HG03432 (cell line): ENCODE results near the gene FTMT.
"Not testable (repeated sequence)": the region's sequence is repeated elsewhere in the genome, so short reads cannot be mapped to it uniquely, and the experiment has no call there.

Source experiments
- ATAC-seq: cut with Tn5 transposase; IDR thresholded peaks from one replicate; pipeline ENCODE4 v1.9.1; 2021; ENCODE audit warnings: mild to moderate bottlenecking, moderate library complexity; ENCODE audit not compliant: unreplicated experiment

FTMT gene

DNA sequence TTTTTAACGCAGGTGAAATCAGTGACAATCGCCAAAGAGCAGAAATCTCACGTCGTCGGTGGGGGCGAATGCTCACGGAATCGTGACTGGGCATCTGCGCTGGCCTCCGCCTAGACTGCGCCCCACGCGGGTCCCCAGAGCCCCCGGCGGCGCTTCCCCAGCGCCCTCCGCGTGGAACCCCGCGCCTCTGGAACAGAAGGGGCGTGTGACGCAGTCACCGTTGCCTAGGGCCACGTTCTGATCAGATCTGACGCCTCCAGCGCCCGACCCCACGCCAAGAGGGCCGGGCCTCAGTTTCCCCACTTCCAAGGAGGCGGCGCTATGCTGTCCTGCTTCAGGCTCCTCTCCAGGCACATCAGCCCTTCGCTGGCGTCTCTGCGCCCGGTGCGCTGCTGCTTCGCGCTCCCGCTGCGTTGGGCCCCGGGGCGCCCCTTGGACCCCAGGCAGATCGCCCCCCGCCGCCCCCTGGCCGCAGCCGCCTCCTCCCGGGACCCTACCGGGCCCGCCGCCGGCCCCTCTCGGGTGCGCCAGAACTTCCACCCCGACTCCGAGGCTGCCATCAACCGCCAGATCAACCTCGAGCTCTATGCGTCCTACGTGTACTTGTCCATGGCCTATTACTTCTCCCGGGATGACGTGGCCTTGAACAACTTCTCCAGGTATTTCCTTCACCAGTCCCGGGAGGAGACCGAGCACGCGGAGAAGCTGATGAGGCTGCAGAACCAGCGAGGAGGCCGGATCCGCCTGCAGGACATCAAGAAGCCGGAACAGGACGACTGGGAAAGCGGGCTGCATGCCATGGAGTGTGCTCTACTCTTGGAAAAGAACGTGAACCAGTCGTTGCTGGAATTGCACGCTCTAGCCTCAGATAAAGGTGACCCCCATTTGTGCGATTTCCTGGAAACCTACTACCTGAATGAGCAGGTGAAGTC lies at the start of gene FTMT:
TSS of gene FTMT (plus strand) at position 240 of the 932 bp plus-strand sequence. CDS start at position 322, 82 bp downstream.
- no peak for ATAC-seq

DNA sequence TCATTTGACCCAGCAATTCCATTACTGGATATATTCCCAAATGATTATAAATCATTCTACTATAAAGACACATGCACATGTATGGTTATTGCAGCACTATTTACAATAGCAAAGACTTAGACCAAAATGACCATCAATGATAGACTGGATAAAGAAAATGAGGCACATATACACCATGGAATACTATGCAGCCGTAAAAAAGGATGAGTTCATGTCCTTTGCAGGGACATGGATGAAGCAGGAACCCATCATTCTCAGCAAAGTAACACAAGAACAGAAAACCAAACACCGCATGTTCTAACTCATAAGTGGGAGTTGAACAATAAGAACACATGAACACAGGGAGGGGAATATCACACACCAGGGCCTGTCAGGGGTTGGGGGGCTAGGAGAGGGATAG lies 46.4 kb upstream of the FTMT start:
- not testable (repeated sequence) for ATAC-seq

DNA sequence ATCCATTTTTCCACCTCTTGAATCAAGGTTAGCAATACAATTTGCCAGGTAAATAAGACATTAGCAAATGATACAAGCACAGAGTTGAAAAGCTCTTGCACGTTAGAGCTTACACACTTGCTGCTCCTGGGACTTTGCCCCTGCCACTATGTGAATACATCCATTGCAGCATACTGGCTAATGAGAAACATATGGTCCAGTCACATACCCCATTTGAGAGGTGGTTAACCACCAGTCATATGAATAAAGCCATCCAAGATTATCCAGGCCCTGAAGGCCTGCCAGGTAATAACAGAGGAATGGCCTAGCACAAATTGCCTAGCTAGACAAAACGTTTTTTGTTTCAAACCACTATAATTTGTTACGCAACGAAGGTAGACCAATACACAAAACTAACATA lies 45.8 kb upstream of the FTMT start:
- ATAC-seq: no peak

DNA sequence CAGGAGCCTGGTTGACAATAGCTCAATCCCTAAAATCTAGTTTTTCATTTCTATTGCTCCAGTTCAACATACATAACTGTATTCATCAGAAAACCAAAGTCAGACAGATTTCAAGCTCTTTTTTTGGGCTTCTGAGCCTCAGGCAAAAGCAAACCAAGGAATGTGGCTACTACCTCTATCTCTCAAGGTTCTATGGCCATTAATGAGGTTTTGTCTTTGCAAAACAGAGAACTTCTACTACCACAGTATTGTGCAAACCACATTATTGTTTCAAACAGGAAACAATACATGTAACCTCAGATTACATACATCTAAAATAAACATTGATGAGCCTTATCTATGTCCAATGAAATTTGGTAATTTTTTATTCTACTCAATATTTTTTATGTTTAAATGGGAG lies 35.5 kb upstream of the FTMT start:
- no peak for ATAC-seq

DNA sequence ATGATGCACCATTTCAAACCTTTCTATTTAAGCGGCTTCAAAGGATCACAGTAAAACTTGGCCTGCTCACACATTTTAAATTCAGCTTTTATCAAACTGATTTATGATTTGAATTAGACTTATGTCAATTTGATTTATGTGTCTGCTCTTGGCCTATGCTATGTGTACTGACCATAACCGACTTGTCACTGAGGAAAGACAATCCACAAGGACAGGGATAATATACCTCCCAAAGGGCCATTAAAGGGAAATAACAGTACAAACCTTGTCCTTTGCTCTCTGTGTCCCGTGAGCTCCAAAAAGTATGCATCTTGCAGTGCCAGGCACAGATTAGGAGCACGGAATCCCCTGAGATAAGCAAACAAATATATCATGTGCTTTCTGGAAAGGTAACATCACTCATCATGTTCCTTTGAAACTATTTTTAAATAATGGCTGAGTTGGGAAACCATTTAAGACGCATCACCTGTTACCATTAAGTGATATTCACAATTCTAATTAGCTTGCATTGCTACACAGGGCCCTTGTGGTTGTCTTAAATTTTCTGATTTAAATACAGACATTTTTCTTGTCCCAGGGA lies 31.9 kb upstream of the FTMT start:
- no peak for ATAC-seq

DNA sequence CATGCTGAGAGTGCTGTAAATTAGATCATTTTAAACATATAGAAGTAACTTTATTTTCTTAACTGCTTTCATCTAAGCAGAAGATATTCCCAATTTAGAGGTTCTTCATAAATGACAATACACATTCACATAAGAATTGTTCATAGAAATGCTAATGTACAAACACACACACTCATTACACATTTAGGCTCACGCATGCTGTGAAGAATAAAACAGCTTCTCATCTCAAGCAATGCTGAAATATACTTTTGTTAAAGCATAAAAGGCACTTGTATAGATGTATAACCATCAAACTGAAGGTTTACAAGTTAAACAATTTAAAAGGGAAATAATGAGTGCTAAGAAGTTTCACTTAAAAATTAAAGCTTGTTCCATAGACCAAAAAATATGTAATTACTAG lies 18.1 kb upstream of the FTMT start:
- ATAC-seq: no peak

DNA sequence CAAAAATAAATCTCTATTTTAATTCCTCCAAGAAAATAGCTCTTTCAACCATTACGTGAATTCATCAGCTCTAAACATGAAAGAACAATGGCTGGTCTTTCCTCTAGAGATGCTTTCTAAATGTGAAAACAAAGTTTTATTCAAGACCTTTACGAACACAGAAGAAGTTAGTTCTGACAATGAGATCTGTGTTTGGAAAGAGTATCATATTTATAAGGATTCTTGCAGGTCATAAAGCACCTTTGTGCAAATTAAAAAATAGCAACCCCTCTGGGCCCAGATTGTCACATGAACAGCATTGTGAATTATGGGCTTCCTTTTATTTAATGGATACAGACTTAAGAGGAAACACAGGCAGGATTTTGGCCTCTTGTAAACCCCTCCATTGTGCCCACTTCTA lies 17.7 kb upstream of the FTMT start:
- no peak for ATAC-seq

DNA sequence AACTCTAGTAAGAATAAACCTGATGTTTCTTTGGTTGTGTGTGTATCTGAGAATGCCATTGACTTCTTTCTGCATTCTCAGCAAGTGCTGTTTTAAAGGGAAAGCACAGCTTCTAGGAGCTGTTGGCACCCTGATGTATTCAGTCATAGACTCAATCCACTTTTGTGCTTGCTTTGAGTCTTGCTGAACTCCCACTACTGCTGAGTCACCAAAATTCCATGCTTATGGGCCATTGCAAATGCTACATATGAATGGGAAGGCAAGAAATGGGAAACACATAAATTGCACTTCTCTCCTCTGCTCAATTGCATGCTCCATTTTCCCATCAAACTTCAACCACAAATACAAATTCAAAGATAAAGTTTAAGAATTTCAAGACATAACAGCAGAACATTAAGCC lies 9.8 kb upstream of the FTMT start:
- no peak for ATAC-seq

DNA sequence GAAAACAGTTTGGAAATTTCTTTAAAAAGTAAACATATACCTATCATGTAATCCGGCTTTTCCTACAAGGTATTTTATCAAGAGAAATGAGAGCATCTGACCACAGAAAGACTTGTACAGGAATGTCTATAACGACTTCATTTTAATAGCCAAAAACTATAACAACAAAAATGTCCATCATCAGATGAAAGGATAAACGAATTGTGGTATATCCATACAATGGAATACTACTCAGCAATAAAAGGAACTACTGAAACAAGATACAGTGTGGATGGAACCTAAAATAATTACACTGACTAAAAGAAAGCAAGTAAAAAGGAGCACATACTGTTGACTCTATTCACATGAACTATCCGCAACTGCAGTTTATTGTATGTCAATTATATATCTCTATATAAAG lies 1.4 kb upstream of the FTMT start:
- no peak for ATAC-seq

DNA sequence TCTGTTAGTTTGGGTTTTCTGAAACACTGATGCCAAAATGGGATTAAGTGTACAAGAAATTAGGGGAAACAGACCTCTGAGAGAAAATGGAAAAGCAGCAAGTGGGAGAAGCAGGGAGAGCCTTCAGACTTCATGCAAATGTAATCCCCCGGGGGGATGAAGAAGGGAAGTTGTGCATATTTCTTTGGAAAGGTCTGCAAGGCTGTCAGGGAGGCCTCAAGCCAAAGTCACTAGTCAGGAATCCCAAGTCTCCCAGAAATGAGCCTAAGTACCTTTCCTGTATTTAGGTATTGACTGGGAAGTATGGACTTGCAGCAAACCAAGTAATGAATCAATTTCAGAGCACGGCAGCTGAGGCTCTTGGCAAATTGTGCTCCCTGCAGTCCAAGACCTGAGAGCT lies 2.2 kb downstream of the FTMT start:
- no peak for ATAC-seq

DNA sequence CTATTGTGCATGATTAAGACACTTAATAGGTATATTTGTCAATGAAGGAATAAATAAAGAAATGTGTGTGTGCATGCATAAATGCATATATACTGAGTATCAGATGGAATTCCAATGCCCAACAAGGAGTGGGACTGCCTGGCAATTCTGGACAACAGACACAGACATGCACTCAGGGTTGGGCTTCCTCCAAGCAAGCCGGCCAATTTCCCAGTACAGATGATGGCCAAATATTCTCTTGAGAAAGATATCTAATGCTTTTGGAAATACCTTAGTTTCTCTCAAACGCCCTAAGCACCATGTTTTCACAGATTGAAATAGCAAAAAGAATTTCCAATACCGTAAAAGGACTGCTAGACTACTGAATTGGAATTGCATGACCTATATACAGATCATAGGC lies 11.1 kb downstream of the FTMT start:
- ATAC-seq: no peak

DNA sequence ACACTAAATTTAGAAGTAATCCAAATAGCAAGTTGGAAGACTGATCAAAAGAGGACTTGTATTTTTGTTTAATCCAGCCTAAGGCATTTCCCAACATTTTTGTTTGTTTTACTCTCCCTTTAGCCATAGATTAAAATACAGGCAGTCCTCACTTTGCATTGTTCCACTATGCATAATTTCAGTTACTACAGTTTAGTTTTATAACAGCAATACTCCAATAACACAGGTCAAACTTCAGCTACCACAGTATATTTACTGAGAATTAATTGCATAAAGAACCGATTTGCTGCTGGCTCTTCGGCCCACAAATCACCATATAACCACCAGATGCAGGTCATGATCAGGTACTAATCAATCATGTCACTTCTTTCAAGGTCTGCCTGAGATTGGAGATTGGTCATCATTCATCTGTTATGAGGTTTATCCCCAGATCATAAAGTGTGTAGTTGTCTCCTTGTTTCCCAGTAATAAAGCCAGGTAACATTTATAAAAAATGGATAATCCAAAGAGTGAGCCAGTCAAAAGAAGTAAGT lies 12.1 kb downstream of the FTMT start:
- no peak for ATAC-seq

DNA sequence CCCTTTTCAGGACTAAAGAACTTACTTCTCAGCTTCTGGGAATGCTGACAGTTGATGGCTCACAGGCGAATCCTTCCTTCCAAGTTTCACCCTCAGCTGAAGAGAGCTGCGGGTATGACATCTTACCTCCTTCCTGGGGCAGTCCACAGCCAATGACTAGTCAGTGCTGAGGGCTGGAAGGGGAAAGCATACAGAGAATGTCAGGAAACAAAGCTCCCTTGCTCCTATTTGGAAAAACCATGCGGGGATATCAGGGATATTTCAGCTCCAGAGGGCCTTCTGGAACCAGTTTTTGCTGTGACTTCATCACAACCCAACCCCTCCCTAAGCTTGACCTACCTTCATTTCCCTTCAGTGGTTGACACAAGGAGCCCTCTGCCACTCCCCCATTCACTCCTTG lies 15.7 kb downstream of the FTMT start:
- ATAC-seq: no peak

DNA sequence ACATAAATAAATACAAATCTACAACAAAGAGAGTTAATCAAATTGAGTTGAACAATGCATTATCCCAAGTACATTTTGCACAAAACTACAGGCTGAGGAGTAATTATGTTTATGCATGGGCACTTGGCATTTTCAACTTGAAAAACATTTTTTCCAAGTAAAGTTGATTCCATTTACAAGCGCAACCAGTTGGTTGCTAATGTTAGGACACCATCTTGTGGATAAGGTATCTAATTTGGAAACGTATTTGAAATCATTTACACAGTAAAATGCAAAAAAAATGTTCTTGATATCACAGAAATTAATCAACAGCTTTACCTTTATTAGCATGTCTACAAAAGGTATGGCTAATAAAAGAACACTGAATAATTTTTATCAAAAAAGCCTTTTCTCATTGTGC lies 18.8 kb downstream of the FTMT start:
- no peak for ATAC-seq

DNA sequence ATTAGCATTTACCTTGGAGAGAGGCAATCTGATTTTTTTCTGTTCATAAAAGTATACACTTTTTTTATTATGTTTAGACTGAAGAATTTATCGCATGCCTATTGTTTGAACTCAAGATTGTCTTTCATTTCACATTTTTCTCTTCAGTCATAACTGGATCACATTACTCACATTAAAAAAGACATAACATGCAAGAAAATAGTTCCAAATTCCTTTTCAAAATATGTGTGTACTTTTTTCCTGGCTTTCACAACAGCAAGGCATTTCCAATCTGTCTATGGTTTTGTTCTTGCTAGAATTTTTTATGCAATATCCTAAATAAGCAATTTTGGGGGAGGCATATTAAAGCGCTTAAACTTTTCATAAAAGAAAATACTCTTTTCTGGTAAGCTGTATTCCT lies 21.2 kb downstream of the FTMT start:
- no peak for ATAC-seq

DNA sequence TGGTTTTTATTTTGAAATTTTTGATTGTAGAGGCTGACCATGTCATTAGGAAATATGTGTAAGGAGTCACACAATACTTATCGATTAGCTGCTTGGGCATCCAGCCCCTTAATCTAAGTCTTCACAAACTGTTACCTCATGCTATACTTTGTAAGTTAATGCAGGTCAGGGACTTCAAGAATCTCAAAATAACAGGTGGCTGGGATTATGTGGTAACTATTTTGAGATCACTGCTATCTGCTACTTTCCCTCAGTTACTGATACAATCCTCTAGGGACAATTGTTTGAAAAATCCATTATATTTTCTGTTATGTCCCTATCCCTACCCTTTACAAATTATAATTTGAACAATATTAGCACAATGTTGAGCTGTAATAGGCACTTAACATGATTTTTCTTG lies 21.7 kb downstream of the FTMT start:
- ATAC-seq: no peak

DNA sequence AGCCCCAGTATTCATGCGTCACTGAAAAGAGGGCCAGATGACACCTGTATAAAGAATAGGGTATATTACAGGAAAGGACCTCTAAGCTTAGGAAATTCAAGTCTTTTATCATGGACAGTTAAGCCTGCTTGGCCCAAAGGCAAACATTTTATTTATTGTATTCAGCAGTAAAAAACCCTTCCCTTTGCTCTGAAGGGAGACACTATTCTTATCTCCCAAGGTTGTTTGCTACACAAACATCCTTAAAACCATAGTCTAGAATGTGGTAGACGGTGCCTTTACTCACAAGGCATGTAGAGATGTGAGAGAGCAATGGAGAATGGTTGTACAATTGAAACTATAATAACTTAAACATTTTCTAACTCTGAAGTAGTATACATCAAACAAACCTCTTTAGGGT lies 33.9 kb downstream of the FTMT start:
- ATAC-seq: no peak

DNA sequence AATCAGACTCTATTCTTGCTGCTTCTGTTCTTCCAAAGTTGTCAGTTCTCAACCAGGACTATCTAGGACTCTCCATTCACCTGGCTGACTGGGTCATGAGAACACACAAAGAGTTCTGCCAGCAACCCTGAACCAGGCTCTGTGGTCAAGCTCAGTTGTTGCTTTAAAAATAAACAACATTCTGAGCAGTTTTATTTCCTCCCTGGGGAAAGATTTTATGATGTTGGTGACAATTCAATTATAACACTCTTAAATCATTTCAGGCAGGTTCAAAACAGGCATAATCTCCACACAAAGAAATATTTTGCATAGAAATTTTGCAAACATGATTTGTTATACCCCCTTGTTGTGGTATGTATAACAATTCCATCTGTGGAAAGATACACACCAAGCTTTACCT lies 36.0 kb downstream of the FTMT start:
- ATAC-seq: no peak

DNA sequence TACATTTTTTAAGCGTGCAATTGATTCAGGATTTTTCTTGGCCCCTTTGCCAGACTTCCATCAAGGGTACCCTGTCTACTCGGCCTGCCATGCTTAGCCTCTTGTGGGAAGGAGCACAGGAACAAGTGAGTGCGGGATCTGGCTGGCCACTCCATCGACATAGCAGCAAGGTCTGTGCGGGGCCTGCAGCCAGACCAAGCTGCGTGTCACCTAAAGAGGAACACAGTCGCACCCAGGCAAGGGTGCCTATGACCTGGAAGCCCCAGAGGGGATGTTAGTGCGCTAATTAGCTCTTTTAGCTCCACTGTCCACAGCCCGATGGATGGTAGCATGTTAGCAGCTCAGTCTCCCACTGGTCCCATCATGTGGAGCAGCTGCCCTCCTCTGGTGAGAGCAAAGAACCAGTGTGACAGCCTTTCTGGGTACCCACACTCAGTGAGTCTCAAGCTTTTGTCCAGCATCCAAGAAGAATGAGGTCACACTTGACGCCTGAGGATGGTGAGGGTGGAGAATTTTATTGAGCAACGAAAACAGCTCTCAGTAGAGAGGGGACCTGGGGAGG lies 38.7 kb downstream of the FTMT start:
- no peak for ATAC-seq

DNA sequence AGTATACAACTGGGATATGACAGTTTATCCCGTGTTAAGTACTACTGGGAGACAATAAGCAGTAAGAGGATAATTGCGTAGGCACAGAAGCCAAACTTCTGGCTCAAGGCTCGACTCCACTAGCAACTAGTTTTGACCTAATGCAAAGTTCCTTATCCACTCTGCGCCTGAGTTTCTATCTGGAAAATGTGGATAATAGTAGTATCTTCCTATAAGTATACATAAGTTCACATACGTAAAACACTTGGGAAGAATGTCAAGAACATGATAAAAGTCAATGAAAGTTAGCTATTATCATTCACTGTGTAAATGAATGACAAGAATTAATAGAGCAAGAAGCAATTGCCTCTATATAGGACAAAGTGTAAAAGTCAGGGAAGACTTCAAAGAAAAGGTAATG lies 45.7 kb downstream of the FTMT start:
- ATAC-seq: no peak

DNA sequence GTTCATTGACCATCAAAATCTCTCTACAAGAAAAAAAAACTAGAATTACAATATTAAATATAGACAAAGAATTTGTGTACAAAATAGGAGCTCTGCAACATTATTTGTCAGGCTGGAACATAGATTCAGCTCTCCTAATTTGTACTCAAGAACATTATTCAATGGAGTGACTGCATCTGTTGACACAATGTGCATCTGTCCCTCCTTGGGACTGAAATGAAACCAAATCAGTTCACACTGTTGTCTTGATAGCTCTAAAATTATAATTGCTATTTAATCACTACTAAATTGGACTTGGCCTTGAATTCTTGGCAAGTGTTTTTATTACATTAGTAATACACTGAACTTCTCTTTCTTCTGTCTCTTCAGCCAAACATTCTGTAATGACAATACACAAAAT lies 47.7 kb downstream of the FTMT start:
- ATAC-seq: no peak
